ENCODE measurements around the gene OCIAD1.

OCIAD1 gene, protein sequence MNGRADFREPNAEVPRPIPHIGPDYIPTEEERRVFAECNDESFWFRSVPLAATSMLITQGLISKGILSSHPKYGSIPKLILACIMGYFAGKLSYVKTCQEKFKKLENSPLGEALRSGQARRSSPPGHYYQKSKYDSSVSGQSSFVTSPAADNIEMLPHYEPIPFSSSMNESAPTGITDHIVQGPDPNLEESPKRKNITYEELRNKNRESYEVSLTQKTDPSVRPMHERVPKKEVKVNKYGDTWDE

DNA sequence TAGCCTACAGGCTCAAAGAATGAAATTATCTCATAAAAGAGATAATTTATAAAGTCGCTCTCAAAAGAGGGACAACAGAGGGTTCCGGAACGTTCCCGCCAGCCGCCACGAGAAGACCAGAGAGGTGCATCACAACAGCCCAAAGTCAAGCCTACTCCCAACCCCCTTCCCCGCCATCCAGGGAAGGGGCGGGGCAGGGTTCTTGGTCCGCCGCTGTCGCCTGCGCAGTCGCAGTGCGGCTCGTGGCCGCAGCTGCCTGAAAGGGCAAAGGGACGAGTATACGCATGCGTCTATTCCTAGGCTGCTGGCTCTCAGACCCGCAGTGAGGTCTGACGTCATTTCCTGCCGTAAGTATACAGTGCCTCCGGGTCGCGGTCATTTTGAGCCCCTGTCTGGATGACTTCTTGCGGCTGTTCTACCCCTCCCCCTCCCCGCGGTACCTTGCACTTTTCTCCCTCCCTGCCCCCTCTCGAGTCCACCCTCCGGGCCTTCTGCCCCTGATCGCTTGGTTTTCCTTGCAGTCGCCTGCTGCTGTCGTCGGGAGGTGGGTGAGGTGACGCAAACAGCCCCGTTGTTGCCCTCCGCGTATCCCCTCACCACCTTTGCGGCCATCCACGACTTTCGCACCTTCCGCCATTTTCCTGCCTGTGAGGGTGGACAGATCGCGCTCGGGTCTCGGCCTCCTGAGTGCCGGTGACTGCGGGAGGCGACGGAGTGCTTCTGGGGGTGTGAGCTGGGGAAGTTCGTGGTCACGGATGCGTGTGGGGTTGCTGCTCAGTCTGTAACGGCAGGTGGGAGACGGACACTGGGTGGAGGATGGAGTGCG lies at the start of gene OCIAD1:
Gene OCIAD1 (plus strand): TSS at position 383 of the 826 bp plus-strand sequence. CDS start 1,537 bp downstream, outside the sequence.
- in situ Hi-C loops (cut with MboI; ENCODE audit: low sequenced_read_pairs): loop anchor here (10.0 kb wide), 1 partner anchor 46 kb away; the partner anchor contains the start of gene FRYL
- Histone ChIP-seq H3K4me3 (peak within 1 kb of the TSS; percentile 84), H3K36me3 (replicated peaks) (peaks cover 31% of the 10 kb centered on the region), H3K9me3 (no peaks in the 10 kb centered on the region), H3K4me1 (peaks cover 12% of the 10 kb centered on the region), H3K27me3 (ENCODE audit: low read depth) (no peaks in the 10 kb centered on the region)
- DNase-seq (ENCODE audit: low spot score in 2 of 2): peak; percentile 97 to 100

- Histone ChIP-seq H3K9me3 (no peaks in the 10 kb centered on the region), H3K4me3 (no peak overlapping the region), H3K36me3 (replicated peaks) (0 out of 2 replicates have a peak, but pooled peaks cover 2% of the 10 kb centered on the region), H3K4me1 (peaks cover 12% of the 10 kb centered on the region), H3K27me3 (ENCODE audit: low read depth) (no peaks in the 10 kb centered on the region)
- DNase-seq (ENCODE audit: low spot score in 2 of 2): no peak
- in situ Hi-C loops (cut with MboI; ENCODE audit: low sequenced_read_pairs): loop anchor here (10.0 kb wide), 1 partner anchor 53 kb away; the partner anchor contains the start of gene OCIAD1
Measured at GRCh38 chr4:48781968-48782367, 48.9 kb upstream of the OCIAD1 start.

DNA sequence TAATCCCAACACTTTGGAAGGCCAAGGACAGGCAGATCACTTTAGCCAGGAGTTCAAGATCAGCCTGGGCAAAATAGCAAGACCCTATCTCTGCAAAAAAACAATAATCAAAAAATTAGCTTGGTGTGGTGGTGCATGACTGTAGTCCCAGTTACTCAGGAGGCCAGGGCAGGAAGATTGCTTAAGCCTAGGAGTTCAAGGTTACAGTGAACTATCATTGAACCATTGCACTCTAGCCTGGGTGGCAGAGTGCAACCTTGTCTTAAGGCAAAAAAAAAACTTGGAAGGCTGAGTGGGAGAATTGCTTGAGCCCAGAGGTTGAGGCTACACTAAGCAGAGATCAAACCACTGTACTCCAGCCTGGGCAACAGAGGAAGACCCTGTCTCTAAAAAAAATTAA lies 45.6 kb upstream of the OCIAD1 start:
- no peaks in the 10 kb centered on the region for H3K36me3 ChIP-seq (replicated peaks)
- H3K4me3 ChIP-seq: no peak overlapping the region
- no peaks in the 10 kb centered on the region for H3K9me3 ChIP-seq
- H3K4me1 ChIP-seq: peaks cover 6% of the 10 kb centered on the region; the same call in 1 of the 2 replicates
- in situ Hi-C loops (cut with MboI; ENCODE audit: low sequenced_read_pairs): loop anchor here (10.0 kb wide), 1 partner anchor 49 kb away; the partner anchor contains the start of gene OCIAD1
- no peak for DNase-seq (ENCODE audit: low spot score in 2 of 2)
- H3K27me3 ChIP-seq (ENCODE audit: low read depth): no peaks in the 10 kb centered on the region

DNA sequence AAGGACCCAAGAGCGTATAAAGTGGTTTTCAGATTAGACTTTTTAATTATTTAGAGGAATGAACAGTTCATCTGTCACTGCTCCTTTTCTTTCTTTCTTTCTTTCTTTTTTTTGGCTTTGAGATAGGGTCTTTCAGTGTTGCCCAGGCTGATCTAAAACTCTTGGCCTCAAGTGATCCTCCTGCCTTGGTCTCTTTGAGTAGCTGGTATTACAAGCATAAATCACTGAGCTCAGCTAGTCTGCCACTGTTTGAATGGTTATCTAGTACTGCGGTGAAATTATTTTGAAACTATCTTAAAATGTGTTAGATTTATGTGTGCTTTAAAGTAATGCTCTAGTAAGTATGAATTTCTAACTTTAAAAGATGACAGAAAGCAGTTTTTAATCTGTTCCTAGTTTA lies 44.3 kb upstream of the OCIAD1 start:
- in situ Hi-C loops (cut with MboI; ENCODE audit: low sequenced_read_pairs): loop anchor here (10.0 kb wide), 1 partner anchor 48 kb away; the partner anchor contains the start of gene OCIAD1

GRCh38 chr4:48787056-48787455 lies 43.8 kb upstream of the OCIAD1 start:
- no peaks in the 10 kb centered on the region for H3K36me3 ChIP-seq (replicated peaks)
- H3K9me3 ChIP-seq: no peaks in the 10 kb centered on the region
- no peak overlapping the region for H3K4me3 ChIP-seq
- no peaks in the 10 kb centered on the region for H3K27me3 ChIP-seq (ENCODE audit: low read depth)
- in situ Hi-C loops (cut with MboI; ENCODE audit: low sequenced_read_pairs): loop anchor here (10.0 kb wide), 1 partner anchor 48 kb away; the partner anchor contains the start of gene OCIAD1
- H3K4me1 ChIP-seq: peaks cover 6% of the 10 kb centered on the region; the same call in 1 of the 2 replicates
- DNase-seq (ENCODE audit: low spot score in 2 of 2): no peak

More for the DNA sequence above, 44.3 kb upstream of the OCIAD1 start:
- Histone ChIP-seq H3K27me3 (ENCODE audit: low read depth) (no peaks in the 10 kb centered on the region), H3K4me3 (no peak overlapping the region), H3K4me1 (peaks cover 6% of the 10 kb centered on the region; the same call in 1 of the 2 replicates), H3K9me3 (no peaks in the 10 kb centered on the region), H3K36me3 (replicated peaks) (no peaks in the 10 kb centered on the region)
- no peak for DNase-seq (ENCODE audit: low spot score in 2 of 2)

DNA sequence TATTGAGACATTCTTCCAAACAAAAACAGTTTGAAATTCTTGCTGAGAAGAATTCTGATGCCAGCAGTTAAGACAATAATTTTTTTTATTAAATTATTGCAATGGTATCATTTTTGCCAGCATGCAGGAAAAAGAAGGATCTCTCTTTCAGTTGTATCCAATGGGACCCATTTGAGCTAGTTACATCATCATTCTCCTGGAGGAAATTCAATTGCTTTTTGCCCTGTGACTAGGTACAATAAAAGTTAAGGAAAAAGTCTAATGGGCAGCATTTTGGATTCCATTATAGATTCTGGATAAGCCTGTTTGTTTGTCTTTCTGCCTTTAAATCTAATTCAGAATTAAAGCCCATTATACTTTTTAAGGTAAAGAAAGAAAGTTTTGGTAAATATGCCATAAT lies 40.3 kb upstream of the OCIAD1 start:
- DNase-seq (ENCODE audit: low spot score in 2 of 2): no peak
- H3K27me3 ChIP-seq (ENCODE audit: low read depth): no peaks in the 10 kb centered on the region
- H3K4me3 ChIP-seq: no peak overlapping the region
- no peaks in the 10 kb centered on the region for H3K36me3 ChIP-seq (replicated peaks)
- in situ Hi-C loops (cut with MboI; ENCODE audit: low sequenced_read_pairs): no loop called here
- peaks cover under 1% of the 10 kb centered on the region for H3K4me1 ChIP-seq
- H3K9me3 ChIP-seq: no peaks in the 10 kb centered on the region

GRCh38 chr4:48791313-48791712 lies 39.6 kb upstream of the OCIAD1 start:
- H3K4me1 ChIP-seq: peaks cover 7% of the 10 kb centered on the region
- in situ Hi-C loops (cut with MboI; ENCODE audit: low sequenced_read_pairs): no loop called here

DNA sequence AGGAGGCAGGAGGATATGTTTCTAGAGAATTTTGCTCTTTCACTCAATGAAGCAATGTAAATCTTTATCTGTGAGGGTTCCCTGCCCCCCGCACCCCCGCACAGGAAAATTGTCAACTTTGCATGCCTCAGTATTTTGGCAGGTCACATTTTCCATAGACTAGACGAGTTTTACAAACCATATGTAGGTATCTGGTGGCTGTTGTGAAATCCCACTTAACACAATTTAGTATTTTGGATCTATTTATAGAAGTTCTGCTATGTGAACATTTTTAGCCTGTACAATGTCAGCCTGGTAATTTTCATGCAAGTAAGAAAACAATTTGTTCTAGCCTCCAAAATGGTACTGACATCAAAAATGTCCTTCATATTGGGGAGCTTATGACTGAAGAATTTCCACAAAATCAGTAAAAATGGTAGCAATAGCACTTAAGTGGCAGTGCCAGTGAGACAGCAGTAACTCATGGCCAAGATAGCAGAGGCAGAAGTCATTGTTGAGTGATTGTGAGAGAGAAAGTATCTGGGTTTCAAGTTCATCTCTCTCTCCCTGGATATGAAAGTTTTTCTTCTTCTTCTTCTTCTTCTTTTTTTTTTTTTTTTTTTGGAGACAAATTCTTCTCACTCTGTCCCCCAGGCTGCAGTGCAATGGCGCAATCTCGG lies 38.4 kb upstream of the OCIAD1 start:
- peaks cover 12% of the 10 kb centered on the region for H3K4me1 ChIP-seq
- no peaks in the 10 kb centered on the region for H3K36me3 ChIP-seq (replicated peaks)
- DNase-seq (ENCODE audit: low spot score in 2 of 2): no peak
- H3K27me3 ChIP-seq (ENCODE audit: low read depth): no peaks in the 10 kb centered on the region
- no peaks in the 10 kb centered on the region for H3K9me3 ChIP-seq
- in situ Hi-C loops (cut with MboI; ENCODE audit: low sequenced_read_pairs): no loop called here
- no peak overlapping the region for H3K4me3 ChIP-seq

More at GRCh38 chr4:48791313-48791712, 39.6 kb upstream of the OCIAD1 start:
- no peak for DNase-seq (ENCODE audit: low spot score in 2 of 2)
- Histone ChIP-seq H3K27me3 (ENCODE audit: low read depth) (no peaks in the 10 kb centered on the region), H3K9me3 (no peaks in the 10 kb centered on the region), H3K4me3 (no peak overlapping the region), H3K36me3 (replicated peaks) (no peaks in the 10 kb centered on the region)

DNA sequence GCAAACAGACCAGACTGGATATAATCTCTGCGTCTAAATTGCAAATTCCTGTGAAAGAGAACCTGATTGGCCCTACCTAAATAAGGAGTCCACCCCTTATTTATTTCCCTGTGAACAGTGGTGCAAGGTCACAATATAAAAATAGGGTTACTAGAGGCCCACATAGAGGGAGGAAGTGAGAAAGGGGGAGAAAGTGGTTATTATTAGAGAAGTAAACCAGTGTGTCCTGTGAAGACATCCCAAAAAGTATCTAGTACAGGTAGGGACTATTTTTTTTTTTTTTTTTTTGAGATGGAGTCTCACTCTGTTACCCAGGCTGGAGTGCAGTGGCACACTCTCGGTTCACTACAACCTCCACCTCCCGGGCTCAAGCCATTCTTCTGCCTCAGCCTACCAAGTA lies 35.8 kb upstream of the OCIAD1 start:
- H3K4me1 ChIP-seq: peaks cover 19% of the 10 kb centered on the region
- no peak for DNase-seq (ENCODE audit: low spot score in 2 of 2)
- in situ Hi-C loops (cut with MboI; ENCODE audit: low sequenced_read_pairs): no loop called here
- no peaks in the 10 kb centered on the region for H3K36me3 ChIP-seq (replicated peaks)
- H3K9me3 ChIP-seq: no peaks in the 10 kb centered on the region
- no peak overlapping the region for H3K4me3 ChIP-seq
- no peaks in the 10 kb centered on the region for H3K27me3 ChIP-seq (ENCODE audit: low read depth)

GRCh38 chr4:48796191-48796926 lies 34.5 kb upstream of the OCIAD1 start:
- peak; percentile 39 to 82 for DNase-seq (ENCODE audit: low spot score in 2 of 2)
- Histone ChIP-seq H3K27me3 (ENCODE audit: low read depth) (no peaks in the 10 kb centered on the region), H3K4me1 (peaks cover 19% of the 10 kb centered on the region), H3K36me3 (replicated peaks) (no peaks in the 10 kb centered on the region), H3K9me3 (no peaks in the 10 kb centered on the region), H3K4me3 (no peak overlapping the region)
- in situ Hi-C loops (cut with MboI; ENCODE audit: low sequenced_read_pairs): no loop called here

DNA sequence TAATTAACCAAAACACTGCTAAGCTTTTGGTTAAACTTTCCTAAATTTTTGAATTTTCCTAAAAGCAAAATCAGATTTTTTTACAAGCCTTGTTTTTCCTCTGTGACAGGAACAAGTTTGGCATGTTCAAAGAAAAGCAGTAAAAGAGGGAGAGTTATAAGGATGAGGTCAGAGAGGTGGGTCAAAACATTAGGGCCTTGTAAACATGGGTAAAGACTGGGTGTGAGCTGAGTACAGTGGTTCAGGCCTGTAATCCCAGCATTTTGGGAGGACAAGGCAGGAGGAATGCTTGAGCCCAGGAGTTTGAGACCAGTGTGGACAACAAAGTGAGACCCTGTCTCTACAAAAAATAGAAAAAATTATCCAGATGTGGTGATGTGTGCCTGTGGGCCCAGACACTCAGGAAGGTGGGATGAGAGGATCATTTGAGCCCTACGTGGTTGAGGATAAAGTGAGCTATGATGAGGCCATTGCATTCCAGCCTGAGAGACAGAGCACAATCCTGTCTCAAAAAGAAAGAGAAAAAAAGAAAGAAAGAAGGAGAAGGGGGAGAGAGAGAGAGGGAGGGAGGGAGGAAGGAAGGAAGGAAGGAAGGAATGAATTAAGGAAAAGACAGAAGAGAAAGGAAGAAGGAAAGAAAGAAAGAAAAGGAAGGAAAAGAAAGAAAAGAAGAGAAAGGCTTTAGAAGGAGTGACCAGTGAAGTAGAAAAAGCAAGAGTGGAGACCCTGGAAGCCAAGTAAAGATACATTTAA lies 33.8 kb upstream of the OCIAD1 start:
- Histone ChIP-seq H3K27me3 (ENCODE audit: low read depth) (no peaks in the 10 kb centered on the region), H3K9me3 (no peaks in the 10 kb centered on the region), H3K4me3 (no peak overlapping the region), H3K4me1 (peaks cover 19% of the 10 kb centered on the region), H3K36me3 (replicated peaks) (no peaks in the 10 kb centered on the region)
- DNase-seq (ENCODE audit: low spot score in 2 of 2): no peak
- in situ Hi-C loops (cut with MboI; ENCODE audit: low sequenced_read_pairs): no loop called here

GRCh38 chr4:48798117-48798516 lies 32.8 kb upstream of the OCIAD1 start:
- H3K4me3 ChIP-seq: no peak overlapping the region
- DNase-seq (ENCODE audit: low spot score in 2 of 2): no peak
- no peaks in the 10 kb centered on the region for H3K36me3 ChIP-seq (replicated peaks)
- H3K9me3 ChIP-seq: no peaks in the 10 kb centered on the region
- in situ Hi-C loops (cut with MboI; ENCODE audit: low sequenced_read_pairs): no loop called here
- peaks cover 19% of the 10 kb centered on the region for H3K4me1 ChIP-seq
- no peaks in the 10 kb centered on the region for H3K27me3 ChIP-seq (ENCODE audit: low read depth)
